Endodermal cell (in vitro differentiated cells): Measurements from ENCODE around the gene PBX4. TPM values are rescaled to one million over a fixed set of nuclear protein-coding genes. Genes with fewer than 3 reads are reported as not detected.
A peak's percentile ranks its signal among the peaks of the same experiment; 100 is the strongest.

Experiments
- DNase-seq: peaks from one replicate; pipeline ENCODE4 v3.0.0-alpha.2; 2017
- H3K27ac ChIP-seq: 2 replicates; pipeline ENCODE4 v1.5.1; 2013; ENCODE audit warnings: mild to moderate bottlenecking, low read depth, low read length, moderate library complexity
- H3K27me3 ChIP-seq: 2 replicates; pipeline ENCODE4 v1.6.1; 2013; ENCODE audit warnings: mild to moderate bottlenecking, low read length, moderate library complexity; ENCODE audit not compliant: insufficient read depth, control insufficient read depth, poor library complexity, severe bottlenecking
- H3K36me3 ChIP-seq: 2 replicates; pipeline ENCODE4 v1.7.0; 2013; ENCODE audit warnings: mild to moderate bottlenecking, low read length, moderate library complexity; ENCODE audit not compliant: control insufficient read depth, insufficient read depth
- H3K4me1 ChIP-seq: one replicate; pipeline ENCODE4 v1.7.0; 2013; ENCODE audit warnings: low read length; ENCODE audit not compliant: control insufficient read depth, insufficient read depth
- H3K4me3 ChIP-seq: 2 replicates; pipeline ENCODE4 v1.5.1; 2013; ENCODE audit warnings: mild to moderate bottlenecking, low read length, moderate library complexity
- H3K9ac ChIP-seq: 2 replicates; pipeline ENCODE4 v1.6.1; 2013; ENCODE audit warnings: mild to moderate bottlenecking, low read length, moderate library complexity; ENCODE audit not compliant: poor library complexity, severe bottlenecking; ENCODE audit errors: extremely low read depth
- H3K9me3 ChIP-seq: 2 replicates; pipeline ENCODE4 v1.6.1; 2013; ENCODE audit warnings: mild to moderate bottlenecking, low read length, moderate library complexity; ENCODE audit not compliant: control insufficient read depth
- H3K27ac Mint-ChIP-seq: 2 replicates; pipeline ENCODE4 v1.8.0; 2020; ENCODE audit warnings: mixed read lengths
- H3K27me3 Mint-ChIP-seq: 2 replicates; pipeline ENCODE4 v1.8.0; 2021; ENCODE audit warnings: mild to moderate bottlenecking, mixed read lengths; ENCODE audit not compliant: insufficient read depth
- H3K36me3 Mint-ChIP-seq: 2 replicates; pipeline ENCODE4 v1.8.0; 2020; ENCODE audit warnings: low read depth, mixed read lengths
- H3K4me1 Mint-ChIP-seq: 2 replicates; pipeline ENCODE4 v1.8.0; 2020; ENCODE audit warnings: mixed read lengths
- H3K4me3 Mint-ChIP-seq: 2 replicates; pipeline ENCODE4 v1.8.0; 2020; ENCODE audit warnings: mild to moderate bottlenecking, moderate library complexity, mixed read lengths
- H3K9me3 Mint-ChIP-seq: 2 replicates; pipeline ENCODE4 v1.8.0; 2020; ENCODE audit warnings: mild to moderate bottlenecking, mixed read lengths
- CTCF ChIP-seq: fragments of 200-600 bp; sonication (generic); conservative IDR thresholded peaks from 2 replicates; pipeline ENCODE4 v1.5.0; 2021; ENCODE audit warnings: antibody characterized with exemption, mild to moderate bottlenecking
- WGBS, 2 experiments: methylation state at CpG; one replicate each; pipeline versions ENCODE4 v1.1.5 to v1.1.7; 2013; ENCODE audit warnings: missing lambda C conversion rate in 2 of 2, mixed read lengths in 1 of 2; ENCODE audit not compliant: insufficient coverage in 1 of 2, insufficient read length in 1 of 2; 5-methylcytosine and 5-hydroxymethylcytosine counted together
- total RNA-seq, 2 donors: library from RNA; stranded (reverse); fragmentation: NEBNext Ultra II Directional in 1 of 2; extraction: Animal tissue kit (Norgen Biotek cat#: 25700) in 1 of 2; gene quantifications; 2 replicates in 1 of 2; 3 replicates in 1 of 2; pipeline ENCODE4 v1.2.1, GENCODE V29; 2021

The PBX4 gene
- total RNA-seq, 2 donors from 2014 or later, result 4.1 to 8.6 TPM

DNA sequence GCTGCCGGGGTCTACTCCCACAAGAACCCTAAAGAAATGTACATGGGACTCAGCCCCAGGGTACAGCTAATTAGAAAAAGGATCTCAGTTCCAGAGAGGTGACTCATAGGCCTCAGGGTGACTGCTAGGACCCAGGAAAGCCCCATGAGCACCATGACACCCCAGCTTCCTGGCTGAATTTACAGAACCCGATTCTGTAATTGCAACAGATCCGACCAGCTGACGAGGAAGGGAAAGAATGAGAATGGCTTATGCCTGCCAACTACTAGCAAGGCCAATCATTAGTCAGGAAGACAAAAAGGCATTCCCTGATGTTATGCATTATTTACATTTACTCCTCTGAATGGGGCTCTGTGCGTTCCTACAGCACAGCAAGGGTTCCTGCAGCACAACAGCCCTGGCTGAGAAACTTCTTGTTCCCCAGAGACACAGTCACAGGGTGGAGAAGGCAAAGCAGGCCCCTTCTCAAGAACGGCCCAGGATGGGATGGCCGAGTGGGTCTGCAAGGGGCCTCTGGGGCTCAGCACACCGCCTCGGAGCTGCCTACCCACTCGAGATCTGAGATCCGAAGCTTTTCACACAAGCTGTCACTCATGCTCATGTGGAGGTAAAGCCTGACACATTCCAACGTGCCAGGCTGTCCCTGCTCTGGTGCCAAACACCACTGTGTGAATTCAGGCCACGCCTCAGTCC lies 27.2 kb downstream of the PBX4 start:
- WGBS, 2 experiments, result 69 to 71% methylated on average over 11 to 13 of the region's 13 CpGs
- H3K27ac Mint-ChIP-seq, result peak overlapping the region; percentile 79

DNA sequence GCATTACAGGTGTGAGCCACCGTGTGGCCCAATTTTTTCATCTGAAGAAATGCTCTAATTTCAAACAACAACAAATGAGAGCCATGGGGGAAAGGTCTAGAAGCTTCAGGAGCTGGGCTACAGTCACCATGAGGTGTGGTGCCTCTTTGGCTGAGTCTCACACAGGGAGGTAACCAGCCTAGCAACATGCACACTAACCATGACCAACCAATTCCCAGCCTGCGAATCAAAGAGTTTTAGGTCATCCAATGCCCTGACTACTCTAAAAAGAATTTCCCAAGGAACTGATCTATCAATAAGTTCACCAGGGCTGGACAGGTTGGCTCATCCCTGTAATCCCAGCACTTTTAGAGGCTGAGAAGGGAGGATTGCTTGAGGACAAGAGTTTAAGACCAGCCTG lies 29.9 kb downstream of the PBX4 start:
- Histone ChIP-seq H3K36me3 (no peaks in the 10 kb centered on the region), H3K4me3 (no peak overlapping the region), H3K27ac (no peak overlapping the region), H3K9ac (no peak overlapping the region), H3K9me3 (no peaks in the 10 kb centered on the region), H3K4me1 (peaks cover 8% of the 10 kb centered on the region), H3K27me3 (no peaks in the 10 kb centered on the region)
- no peak for TF ChIP-seq CTCF
- H3K27me3 Mint-ChIP-seq, result no peaks in the 10 kb centered on the region
- DNase-seq, result no peak
- WGBS, 2 experiments, result 97 to 100% methylated on average over 2 of the region's 2 CpGs
- H3K27ac Mint-ChIP-seq, result no peak overlapping the region
- H3K36me3 Mint-ChIP-seq, result no peaks in the 10 kb centered on the region
- no peak overlapping the region for H3K4me3 Mint-ChIP-seq
- peaks cover 15% of the 10 kb centered on the region for H3K4me1 Mint-ChIP-seq
- no peaks in the 10 kb centered on the region for H3K9me3 Mint-ChIP-seq

More for the DNA sequence above, 27.2 kb downstream of the PBX4 start:
- no peaks in the 10 kb centered on the region for H3K9me3 ChIP-seq
- TF ChIP-seq CTCF, result no peak
- peak overlapping the region; percentile 40 for H3K27ac ChIP-seq
- Mint-ChIP-seq H3K4me3 (no peak overlapping the region), H3K36me3 (no peaks in the 10 kb centered on the region), H3K9me3 (no peaks in the 10 kb centered on the region), H3K4me1 (peaks cover 12% of the 10 kb centered on the region), H3K27me3 (no peaks in the 10 kb centered on the region)
- no peak overlapping the region for H3K4me3 ChIP-seq
- H3K4me1 ChIP-seq, result peaks cover 8% of the 10 kb centered on the region
- DNase-seq, result peak; percentile 67
- no peaks in the 10 kb centered on the region for H3K27me3 ChIP-seq
- no peak overlapping the region for H3K9ac ChIP-seq
- no peaks in the 10 kb centered on the region for H3K36me3 ChIP-seq

GRCh38 chr19:19587771-19588170 lies 30.7 kb downstream of the PBX4 start:
- no peaks in the 10 kb centered on the region for H3K27me3 Mint-ChIP-seq
- Histone ChIP-seq H3K27ac (no peak overlapping the region), H3K9me3 (no peaks in the 10 kb centered on the region), H3K4me3 (no peak overlapping the region), H3K9ac (no peak overlapping the region), H3K4me1 (peaks cover 8% of the 10 kb centered on the region), H3K27me3 (no peaks in the 10 kb centered on the region), H3K36me3 (no peaks in the 10 kb centered on the region)
- H3K36me3 Mint-ChIP-seq, result no peaks in the 10 kb centered on the region
- H3K4me3 Mint-ChIP-seq, result no peak overlapping the region
- no peak overlapping the region for H3K27ac Mint-ChIP-seq
- DNase-seq, result no peak
- WGBS, 2 experiments, result 99 to 100% methylated on average over 3 to 5 of the region's 5 CpGs
- peaks cover 15% of the 10 kb centered on the region for H3K4me1 Mint-ChIP-seq
- TF ChIP-seq CTCF, result no peak
- no peaks in the 10 kb centered on the region for H3K9me3 Mint-ChIP-seq
